Stimulated activated CD8-positive, alpha-beta memory T cell treated with anti-CD3 and anti-CD28 coated beads, Interleukin-15, amount 100 ng/mL, for 1 hour (primary cell): ENCODE measurements around the gene ENO4.

ENCODE experiments used
- DNase-seq: peaks from one replicate; pipeline ENCODE4 v3.0.0-alpha.2; 2020; ENCODE audit warnings: low read depth

Gene ENO4, protein sequence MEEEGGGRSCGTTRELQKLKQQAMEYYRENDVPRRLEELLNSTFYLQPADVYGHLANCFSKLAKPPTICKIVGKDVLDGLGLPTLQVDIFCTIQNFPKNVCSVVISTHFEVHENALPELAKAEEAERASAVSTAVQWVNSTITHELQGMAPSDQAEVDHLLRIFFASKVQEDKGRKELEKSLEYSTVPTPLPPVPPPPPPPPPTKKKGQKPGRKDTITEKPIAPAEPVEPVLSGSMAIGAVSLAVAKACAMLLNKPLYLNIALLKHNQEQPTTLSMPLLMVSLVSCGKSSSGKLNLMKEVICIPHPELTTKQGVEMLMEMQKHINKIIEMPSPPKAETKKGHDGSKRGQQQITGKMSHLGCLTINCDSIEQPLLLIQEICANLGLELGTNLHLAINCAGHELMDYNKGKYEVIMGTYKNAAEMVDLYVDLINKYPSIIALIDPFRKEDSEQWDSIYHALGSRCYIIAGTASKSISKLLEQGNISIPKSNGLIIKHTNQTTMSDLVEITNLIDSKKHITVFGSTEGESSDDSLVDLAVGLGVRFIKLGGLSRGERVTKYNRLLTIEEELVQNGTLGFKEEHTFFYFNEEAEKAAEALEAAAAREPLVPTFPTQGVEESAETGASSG

DNA sequence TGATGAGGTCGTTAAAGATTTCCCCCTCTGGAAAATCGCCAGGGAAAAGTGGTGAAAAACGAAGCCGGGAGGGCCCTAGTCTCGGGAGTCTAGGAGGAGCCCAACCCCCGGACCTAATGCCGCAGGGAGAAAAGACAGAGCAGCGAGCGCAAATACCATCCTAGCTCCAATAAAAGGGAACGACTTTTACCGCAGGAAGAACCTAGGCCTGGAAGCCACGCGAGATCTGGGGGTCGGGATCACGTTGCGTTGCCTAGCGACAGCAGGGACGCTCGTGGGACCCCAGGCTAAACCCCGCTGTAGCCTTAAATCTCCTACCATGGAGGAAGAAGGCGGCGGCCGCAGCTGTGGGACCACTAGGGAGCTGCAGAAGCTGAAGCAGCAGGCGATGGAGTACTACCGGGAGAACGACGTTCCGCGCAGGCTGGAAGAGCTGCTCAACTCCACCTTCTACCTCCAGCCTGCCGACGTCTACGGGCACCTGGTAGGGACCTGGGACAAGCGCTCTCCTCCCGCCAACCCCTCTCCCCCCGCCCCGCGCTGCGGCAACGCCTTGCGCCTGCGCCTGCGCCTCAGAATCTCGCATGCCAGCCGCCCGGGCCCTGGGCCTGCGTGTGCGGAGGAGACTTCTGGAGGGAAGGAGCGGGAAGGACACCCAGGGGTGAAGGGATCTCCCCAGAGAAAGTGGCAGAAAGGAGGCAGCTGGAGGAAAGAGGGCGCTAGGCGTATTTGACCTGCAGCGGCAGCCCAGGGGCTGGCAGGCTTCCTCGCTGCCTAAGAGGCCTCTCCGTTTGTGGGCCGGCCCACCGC is at the start of gene ENO4:
Gene ENO4, plus strand, starts transcription at position 252 of the 810 bp plus-strand sequence. Its CDS starts 68 bp downstream, at position 320.
- DNase-seq: no peak

DNA sequence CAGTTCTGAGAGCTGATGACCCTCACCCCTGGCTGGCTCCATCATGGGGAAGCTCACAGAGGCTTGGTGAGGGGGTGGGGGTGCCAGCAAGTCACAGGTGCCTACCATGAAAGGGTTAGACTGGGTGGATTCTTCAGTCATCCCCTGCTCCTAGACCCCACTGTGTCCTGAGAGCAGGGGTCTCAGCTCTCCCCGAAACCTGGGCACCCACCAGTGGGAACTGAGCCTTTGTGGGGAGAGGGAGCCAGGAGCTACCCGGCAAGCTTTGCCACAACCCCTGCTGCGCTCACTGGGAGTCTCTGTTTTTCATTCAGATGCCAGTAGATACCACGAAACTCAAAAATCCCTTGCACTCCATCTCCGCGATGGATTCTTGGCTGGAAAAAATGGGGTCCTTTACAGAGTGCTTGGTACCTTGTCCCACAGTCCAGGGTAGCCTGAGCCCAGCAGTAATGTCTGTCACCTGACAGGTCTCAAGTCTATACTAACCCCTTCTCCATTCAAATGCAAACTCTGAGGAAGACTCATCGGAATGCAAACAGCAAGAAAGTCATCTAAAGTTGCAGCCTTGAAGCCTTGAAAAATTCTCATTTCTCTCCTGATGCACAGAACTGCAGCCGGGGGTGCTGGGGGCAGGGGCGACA is 48.9 kb upstream of the ENO4 start:
- no peak for DNase-seq

DNA sequence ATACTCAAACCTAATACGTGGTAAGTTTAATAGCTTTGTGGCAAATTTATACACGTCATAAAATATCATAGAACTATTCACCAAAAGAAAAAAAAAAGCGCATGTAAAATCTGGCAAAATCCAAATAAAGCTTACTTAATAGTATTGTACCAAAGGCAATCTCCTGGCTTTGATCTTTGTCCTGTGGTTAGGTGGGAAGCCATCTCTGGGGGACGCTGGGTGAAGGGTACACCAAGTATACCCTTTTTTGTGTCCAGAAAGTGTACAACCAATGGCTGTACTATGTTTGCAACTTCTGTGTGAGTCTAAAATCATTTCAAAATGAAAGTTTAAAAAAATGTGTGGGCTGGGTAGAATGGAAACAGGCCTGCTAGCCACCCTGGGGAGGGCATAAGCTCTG is 47.6 kb upstream of the ENO4 start:
- no peak for DNase-seq

DNA sequence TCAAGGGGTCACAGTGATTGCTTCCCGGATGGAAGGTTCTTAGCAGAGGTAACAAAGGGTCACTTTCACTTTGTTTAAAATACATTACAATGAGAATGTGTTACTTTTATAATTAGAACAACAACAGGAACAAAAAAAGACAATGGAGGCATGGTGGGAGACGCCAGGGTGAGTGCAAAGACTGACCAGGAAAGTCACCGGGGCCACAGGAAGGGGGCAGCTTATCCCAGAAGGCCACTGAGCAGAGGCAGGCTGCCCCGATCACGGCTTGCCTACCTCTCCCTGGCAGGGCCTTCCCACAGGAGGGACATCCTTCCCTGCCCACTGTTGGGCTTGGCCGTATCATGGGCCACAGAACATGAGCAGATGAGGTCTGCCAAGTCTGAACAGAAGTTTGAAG is 46.8 kb upstream of the ENO4 start:
- no peak for DNase-seq

DNA sequence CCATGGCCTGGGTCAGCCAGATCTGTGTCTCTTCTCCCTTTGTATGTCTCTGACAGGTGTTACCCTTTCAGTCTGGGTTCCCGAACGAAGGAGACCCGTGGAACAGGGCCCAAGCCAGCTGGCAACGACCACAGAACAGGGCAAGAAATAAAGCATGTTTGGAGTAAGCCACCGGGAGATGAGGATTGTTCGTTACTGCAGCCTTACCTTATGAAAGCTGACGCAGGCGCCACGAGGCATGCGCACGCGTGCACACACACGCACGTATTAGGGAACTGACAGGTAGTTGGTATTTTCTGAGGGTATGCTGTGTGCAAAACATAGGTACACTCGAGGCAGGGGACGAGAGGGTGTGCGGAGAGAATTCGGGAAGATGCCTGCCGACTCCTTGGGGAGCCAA is 46.4 kb upstream of the ENO4 start:
- DNase-seq: no peak

DNA sequence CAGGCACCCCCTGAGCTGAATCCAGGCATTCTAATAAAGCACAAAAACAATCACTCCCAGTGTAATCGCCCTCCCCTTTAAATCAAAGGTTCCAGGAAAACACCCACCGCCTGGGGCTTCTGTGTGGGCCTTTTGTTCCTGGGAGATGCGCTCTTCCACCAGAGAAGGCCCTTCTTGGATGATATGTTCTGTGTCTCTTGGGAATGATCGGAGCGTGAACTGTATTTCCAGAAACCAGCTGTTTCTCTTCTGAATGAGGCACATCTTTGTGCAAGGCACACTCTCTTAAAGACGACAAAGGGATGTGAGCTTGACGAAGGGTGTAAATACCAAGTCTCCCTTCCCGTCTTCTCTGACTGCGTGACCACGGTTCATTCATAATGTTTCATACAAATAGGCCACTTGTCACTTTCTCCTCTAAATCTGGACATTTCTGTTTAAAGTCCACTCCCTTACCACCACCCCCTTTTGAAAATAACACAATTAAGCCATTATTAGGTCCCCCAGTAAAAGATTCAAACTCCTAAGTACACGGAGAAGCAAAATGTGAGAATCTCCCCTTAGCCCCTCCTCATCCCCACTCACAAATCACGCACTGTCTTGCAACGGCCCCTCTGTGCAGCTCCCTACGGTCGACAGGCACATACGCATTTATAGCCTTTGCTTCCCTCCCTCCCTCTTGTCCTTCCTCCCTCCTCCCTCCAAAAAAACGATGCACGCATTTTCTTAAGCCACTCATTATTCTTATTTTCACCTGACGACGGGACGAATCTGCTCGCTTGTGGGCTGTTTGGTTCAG is 45.6 kb upstream of the ENO4 start:
- no peak for DNase-seq

DNA sequence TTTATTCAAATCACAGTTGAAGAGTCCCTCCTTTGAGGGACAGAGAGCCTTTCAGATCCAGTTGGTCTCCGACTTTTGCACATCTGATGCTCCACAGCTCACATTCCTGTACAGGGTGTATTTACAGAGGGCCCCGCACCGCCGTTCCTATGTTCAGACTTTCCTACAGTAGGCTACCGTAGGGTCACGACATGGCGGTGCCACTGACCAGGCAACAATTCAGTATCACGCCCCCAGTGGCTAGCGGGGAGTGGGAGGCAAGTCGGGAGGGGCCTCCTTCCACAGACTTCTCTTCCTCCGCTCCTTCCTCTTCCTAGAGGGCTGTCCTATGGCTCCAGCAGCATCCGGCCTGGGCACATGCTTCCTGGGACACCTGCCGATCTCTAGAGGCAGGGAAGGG is 40.6 kb upstream of the ENO4 start:
- no peak for DNase-seq

DNA sequence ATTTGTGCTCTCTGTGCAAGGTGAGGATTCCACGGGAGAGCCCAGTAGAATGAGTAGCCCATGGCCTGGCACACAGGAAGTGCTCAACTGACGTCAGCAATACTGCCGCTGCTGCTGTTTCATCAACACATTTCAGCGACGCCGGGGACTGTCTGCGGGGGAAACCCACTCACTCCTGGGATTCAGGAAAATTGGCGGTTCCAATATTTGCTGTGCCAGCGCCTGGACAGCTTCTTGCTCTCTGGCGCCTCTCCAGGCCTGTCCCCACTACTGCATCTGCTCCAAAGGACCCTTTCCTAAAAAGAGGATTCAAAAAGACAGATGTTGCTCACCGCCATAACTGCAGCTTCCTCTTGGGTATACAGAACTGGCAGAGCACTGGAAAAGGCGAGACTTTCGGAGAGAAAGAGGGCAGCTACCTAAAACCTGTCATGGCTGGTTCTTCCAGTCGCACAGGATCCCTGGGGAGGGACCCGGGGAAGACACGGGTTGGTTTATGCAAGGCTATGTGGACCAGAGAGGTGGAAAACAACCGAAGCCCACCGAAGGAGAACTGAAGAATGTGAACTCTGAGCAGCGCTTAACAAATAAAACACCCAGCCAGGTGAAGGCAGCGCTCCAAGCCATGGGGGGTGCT is 39.7 kb upstream of the ENO4 start:
- no peak for DNase-seq

DNA sequence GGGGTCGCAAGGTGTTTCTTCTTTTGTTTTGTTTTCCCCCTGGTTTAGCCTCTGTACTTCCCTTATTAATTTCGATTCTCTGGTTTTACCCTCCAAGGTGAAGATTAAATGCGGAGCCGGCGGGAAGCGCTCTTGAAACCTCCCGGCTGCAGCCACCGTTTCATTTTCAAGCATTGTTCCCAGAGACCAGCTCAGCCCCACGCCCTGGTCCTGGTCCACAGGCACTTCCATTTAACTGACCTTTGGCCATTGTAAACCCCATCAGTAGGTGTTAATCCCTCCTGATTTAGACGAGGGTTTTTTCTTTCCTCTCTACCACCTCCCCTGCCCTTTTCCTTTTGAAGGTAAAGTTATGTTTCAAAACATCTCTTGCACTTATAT is 39.2 kb upstream of the ENO4 start:
- DNase-seq: no peak

DNA sequence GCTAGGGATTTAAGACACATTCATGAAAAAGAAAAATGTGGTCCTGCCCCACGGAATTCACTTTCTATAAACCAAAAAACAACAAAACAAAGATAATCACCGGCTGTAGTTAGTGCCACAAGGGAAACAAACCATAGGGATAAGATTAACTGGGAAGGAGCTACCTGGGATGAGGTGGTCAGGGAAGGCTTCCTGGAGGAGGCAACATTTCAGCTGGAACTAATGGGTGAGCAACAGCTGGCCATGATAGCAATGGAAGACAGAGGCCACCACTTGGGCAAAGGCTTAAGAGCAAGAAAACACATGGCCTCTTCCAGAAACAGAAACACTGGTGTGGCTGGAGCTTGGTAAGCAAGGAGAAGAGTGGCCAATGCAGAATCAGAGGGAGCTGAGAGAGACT is 38.4 kb upstream of the ENO4 start:
- no peak for DNase-seq

DNA sequence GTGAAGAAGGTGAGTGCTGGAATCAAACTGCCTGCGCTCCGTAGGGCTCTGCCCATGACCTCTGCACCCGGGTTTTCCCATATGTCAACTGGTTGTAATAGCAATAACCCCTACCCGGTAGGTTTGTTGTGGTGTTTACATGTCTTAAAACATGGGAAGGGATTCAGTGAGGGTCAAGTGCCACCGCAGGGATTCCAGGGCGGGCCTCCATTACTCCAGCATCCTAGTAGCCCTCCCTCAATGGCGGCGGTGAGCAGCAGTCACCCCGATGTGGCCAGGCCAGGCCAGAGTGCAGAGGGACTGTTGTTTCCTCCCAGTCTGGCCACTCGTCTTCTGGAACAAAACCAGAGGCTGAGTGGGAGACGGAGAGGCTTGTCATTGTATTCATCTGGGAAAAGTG is 37.6 kb upstream of the ENO4 start:
- DNase-seq: no peak

DNA sequence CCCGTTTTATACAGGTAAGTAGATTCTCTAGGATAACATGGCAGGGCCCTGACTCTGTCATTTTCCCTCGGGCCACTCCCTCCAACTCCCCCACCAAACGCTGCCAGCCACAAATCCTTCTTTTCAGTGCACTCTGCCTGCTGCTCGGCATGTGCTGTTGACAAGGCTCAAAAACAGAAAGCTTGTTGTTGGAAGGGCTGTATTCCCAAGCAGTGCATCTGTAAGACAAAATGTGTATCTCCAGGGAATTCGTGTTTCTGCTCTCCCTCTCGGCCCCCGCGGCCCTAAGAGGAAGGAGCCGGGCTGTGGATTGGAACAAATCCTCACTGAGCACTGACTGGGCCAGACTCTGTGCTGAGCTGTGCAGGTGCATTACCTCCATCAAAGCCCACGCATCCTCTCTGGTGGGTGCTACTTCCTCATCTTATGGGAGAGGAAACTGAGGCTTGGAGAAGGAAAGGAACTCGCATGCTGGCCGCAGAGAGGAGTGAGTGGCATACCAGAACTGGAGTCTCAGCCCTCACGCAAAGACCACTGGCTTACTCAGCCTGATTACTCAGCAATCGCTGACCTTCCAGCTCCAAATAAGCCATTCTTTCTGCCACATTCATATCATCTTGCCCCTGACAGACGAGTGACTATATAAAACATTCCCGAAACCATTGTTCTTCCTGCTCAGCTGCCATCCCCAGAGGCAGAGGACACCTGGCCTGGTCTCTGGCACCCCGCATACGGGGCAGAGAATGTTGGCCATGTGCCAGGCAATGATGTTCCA is 33.5 kb upstream of the ENO4 start:
- no peak for DNase-seq

DNA sequence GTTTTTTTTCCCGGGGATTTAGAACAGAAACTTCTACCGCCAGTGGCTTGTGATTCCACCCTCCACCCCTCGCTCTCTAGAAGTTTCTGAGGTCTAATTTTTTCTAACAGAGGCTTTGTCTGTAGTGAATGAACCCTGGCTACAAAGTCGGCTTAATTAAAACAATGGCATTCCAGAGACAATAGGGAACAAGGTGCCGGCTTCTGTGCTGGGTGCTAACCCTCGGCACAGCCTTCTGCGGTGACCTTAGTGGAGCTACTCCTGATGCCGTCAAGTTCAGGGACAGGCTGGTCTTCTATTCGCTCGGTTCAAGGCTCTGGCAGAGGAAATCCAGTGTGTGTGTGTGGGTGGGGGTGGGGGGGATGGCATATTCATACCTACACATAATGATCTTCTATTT is 32.1 kb upstream of the ENO4 start:
- DNase-seq: no peak

DNA sequence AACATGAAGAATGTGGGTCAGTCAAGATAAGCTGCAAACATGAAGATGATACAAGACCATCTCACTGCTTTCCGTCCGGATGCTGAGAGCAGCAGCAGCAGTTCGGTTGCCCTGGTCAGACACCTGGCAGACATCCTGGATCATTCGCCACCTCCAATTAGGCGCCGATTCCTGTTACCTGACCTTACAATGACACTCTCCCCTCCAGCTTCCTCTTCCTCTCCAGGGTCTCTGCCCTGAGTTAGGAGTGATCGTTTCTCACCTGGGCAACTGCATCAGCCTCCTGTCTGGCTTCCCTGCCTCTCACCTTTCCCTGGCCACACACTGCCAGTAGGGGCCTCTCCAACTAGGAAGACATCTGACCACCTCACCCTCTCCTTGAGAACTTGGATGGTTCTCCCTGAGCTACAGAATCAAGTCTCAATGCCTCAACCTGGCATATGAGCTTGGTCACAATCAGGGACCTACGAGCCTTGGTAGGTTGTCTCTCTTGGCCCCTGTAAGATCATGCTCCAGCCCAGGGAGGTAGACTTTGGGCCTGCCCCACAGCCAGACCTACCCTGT is 31.4 kb upstream of the ENO4 start:
- DNase-seq: no peak

DNA sequence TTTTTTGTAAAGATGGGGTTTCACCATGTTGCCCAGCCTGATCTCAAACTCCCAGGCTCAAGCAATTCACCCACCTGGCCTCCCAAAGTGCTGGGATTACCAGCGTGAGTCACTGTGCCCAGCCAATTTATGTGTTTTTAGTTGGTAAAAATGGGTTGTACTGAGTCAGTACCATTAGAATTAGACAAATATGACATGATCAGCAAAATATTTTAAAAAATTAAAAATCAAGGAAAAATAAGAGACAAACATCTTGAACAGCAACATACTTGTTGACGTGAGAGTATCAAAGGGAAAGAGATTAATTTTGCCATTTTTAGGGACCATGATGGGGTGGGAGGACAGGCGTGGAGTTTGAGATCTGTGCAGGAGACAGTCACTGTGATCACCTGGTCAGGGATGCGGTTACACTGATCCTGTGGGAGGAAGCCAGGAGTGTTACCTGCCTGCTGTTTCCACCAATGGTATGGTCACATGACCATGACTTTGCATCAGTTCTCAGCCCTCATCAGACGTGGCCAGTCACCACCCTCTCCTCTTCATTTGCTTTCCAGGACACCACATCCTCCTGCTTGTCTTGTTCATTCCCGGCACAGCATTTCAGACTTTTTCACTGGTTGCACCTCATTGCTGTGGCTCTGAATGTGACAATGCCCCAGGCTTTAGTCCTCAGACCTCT is 29.2 kb upstream of the ENO4 start:
- DNase-seq: no peak

DNA sequence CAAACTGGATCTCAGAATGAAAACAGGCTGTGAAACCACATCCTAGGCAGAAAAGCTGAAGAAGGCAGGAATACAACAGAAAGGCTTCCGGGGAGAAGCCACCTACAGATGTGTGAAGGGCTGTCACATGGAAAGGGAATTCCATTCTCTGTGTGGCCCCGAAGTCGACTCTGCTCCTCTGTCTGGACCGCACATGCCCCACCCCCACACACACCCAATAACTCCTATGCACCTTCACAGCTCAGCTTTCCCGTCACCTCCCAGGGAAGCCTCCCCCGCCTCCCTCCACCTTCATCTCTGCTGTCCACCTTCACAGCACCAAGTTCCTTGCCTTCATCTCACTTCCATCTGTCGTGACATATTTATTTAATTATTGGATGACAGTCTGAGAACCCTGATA is 23.4 kb upstream of the ENO4 start:
- DNase-seq: no peak

DNA sequence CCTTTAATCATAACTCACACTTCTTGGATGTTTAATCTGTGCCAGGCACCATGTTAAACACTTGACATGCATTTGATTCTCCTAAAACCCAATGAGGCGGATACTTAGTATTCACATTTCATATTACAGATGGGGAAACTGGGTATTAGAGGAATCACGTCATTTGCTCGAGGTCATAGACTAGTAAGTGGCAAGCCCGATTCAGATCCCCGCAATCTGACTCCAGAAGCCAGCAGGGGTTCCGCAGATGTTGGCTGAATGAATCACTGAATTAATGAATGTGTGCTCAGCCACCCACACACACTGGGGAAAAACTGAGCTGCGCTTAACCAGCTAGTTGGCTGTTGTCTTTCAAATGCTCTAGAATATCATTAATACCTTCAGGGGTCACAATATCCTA is 22.5 kb upstream of the ENO4 start:
- DNase-seq: no peak

DNA sequence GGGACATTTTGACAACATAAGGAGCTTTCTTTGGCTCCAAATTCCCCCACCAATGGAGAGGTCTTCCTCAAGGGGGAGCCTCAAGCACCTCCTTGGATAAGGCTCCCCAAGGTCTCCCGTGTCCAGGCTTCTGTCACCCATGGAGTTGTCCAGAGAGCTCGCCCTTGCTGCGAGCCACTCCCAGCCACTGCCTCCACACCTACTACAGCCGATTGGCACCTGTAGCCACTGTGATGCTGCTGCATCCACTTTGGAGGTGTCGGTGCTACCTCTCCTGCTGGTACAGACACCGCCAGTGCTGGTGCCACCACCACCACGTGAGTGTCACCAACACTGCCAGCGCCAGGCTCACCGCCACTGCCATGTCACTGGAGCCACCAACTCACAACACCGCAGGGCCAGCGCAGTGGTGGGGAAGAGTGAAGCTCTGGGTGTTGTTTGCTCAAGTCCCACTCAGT is 22.1 kb upstream of the ENO4 start:
- no peak for DNase-seq

DNA sequence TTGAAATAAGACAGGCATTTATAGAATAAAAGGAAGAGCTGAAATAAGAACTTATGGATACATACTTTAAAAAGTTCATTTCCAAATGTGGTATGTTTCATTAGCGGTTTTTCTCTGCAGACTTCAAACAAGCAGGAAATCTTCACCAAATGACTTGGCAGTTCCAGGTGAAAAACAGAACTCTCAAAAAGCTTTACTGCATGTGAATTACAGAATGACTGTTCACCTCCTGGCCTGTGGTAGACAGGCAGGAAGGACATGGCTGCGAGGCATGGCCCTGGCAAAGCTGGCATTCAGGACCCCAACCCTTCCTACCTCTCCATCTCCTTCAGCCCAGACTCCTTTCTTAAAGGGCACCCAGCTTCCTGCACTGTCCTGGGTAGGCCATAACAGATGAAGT is 21.2 kb upstream of the ENO4 start:
- no peak for DNase-seq
